Activated CD4-positive, CD25-positive, alpha-beta regulatory T cell treated with anti-CD3 and anti-CD28 coated beads, Interleukin-2, amount 50 U/mL, for 16 hours (primary cell): ENCODE data around the gene UGT1A8.
"Not testable (repeated sequence)": the region's sequence is repeated elsewhere in the genome, so short reads cannot be mapped to it uniquely, and the experiment has no call there.

Experiments
- DNase-seq: peaks from one replicate; pipeline ENCODE4 v3.0.0-alpha.2; 2020; ENCODE audit warnings: low read depth, low spot score

UGT1A8 gene

DNA sequence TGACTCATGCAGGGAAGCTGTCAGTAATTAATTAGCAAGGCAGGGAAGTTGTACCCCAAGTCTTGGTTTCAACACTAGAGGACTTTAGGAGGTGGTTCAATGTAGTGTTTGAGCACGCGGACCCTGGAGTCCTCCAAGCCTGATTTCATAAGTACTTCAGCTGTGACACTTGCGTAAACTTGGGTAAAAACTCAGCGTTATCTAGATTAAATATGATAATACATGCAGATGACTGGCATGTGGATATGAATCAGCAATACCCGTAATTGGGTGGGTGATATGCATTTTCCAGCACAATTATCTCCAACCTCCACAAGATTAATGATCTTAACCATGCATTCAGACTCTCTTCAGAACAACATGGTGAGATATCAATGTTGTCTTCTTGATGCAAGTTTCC lies 69.5 kb downstream of the UGT1A8 start:
- no peak for DNase-seq

DNA sequence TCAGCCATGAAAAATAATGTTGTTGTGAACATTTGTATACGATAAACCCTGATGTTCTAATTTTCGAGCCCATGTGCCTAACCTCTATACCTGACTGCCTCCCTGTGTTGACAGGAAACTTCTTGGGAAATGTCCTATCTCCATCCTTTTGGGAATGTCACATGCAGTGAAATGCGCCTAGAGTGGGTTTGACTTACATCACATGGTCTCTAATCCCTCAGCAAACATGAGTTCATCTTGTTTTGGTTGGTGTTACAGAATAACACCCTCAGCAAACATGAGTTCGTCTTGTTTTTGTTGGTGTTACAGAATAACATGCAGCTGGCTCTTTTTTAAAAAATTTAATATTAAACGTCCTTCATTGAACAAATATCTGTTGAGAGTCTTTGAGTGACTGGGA lies 70.9 kb downstream of the UGT1A8 start:
- DNase-seq = no peak

DNA sequence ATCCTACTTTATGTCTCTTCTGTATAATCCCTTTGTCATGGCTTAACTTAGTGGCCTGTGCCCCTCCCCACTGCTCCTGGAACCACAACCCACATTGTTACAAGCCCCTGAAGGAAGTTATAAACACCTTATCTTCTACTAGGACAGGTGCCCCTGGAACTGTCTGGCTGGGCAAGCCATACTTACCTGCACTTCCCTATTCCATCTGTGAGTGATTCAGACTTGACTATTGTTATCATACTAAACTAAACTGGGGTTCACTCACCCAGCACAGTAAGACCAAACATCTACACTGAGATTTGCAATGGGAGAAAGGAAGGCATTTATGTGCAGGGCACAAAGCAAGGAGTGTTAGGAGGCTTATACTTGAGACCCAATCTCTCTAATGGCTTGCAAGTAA lies 71.6 kb downstream of the UGT1A8 start:
- DNase-seq = no peak

DNA sequence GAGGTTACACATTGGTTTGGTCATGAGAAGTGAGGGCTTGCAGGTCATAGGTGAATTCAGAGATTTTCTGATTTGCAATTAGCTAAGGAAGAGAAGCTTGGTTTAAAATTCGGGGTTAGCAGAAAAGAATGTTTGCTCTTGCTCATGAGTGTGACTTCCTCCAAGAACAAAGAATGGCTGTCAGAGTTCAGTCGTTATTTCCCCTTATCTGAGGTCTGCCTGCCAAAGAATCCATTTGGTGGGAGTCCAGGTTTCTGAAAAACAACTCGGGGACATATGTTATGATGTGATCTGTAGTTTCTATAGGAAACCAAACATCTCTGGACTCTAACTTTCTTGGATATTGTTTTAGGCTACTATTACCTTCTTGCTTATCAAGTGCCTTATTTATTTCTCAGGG lies 72.1 kb downstream of the UGT1A8 start:
- DNase-seq = no peak

DNA sequence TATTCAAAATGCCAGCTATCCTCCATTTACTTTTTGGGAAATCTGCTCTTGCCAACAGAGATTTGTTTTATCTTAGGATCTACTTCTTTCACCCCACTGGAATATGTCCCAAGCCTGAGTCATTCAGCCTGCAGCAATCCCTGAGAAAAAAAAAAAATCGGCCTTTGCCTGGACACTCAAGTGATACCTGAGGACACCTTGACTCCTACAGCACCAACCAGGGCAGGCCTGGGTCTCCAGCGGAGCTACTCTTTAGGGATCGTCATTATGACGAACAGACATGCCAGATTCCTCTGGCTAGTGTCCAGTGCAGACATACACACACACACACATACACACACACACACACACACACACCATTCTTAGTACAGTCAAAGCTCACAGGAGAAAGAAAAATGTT lies 73.0 kb downstream of the UGT1A8 start:
- no peak for DNase-seq

DNA sequence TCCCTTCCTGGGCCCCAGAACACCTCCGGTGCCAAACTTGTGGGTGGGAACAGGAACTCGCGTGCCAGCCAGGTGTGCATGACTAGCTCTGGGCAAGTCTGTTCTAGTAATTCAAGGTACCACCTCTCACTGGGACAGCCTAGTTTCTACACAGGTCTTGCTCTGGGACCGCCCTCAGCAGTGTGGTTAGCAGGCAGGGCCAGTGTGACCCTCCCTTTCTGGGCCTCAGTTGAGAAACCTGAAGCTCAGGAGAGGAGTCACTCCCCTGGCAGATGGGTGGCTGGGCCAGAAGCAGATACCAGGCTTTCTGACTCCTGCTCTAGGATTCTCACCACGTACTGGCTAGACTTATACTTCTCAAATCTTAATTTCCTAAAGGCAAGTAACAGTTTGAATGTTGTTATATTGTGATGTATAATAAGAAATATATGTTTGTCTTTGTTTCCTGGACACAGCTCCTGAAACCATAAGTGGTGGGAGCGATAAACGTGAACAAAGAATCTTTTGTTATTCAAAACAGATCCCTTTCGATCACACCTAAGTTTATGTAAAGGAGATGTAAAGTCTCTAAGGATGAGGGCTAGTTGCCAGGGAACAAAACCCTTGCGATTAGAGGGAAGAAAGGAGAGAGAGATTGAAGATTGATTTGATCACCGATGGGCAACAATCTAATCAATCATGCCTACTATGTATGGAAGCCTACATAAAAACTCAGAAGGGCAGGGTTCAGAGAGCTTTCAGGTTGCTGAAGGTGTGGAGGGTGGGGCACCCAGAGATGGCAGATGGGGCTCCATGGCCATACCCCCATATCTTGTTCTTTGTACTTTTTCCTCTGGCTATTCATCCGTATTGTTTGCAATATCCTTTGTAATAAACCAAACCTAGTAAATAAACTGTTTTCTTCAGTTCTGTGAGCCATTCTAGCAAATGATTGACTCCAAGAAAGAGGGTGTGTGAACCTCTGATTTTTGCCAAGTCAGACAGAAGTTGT lies 74.3 kb downstream of the UGT1A8 start:
- no peak for DNase-seq

DNA sequence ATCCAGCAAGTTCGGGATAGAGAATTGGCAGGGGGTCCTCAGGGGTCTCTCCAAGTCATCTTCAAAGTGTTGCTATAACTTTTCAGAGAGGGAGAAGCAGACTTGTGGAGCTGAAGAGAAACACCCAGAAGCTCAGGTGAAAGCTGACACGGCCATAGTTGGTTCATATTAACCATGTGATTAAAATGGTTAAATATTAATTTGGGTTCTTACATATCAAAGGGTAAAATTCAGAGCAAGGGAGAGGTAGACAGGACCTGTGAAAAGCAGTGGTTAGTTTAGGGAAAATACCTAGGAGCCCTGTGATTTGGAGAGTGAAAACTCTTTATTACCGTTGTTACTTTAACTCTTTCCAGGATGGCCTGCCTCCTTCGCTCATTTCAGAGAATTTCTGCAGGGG lies 75.2 kb downstream of the UGT1A8 start, which contains the start of gene UGT1A6:
TSS of gene UGT1A6 (plus strand) at position 243 of the 400 bp plus-strand sequence. CDS start at position 358, 115 bp downstream.
- DNase-seq = no peak

DNA sequence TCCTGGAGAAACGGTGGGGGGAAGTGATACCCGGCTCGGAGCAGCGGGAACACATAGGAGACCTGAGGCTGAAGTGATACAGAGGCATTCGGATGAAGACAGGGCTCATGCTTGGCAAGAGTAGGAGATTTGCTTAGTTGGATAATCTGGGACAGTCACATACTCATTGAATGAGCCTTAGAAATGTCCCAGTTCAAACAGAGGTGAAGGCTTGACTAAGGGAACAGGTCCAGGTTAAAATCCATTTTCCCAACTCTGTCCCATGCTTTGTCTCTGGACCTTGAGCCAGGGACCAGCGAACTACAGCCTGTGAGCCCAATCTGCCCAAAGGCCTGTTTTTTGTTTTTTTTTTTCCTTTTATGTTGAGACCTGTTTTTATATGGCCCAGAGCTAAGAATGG lies 76.5 kb downstream of the UGT1A8 start:
- no peak for DNase-seq

DNA sequence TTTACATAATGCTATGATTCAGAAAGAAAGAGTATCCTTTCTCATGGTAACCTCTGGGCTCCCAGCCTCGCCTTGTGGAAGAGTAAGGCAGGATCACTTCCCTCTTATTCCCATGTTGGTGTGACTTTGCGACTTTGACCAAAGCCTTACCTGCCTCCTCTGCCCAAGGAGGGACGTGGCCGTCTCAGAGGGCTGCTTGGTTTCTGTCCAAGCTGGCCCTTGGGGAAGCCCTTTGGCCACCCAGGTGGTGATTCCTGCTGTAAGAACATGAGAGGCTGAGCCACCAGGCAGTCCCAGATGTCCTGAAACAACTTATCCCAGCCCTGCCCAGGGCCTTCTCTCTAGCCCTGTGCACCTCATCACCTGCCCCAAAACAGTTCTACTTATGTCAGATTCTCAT lies 81.3 kb downstream of the UGT1A8 start:
- DNase-seq = no peak

DNA sequence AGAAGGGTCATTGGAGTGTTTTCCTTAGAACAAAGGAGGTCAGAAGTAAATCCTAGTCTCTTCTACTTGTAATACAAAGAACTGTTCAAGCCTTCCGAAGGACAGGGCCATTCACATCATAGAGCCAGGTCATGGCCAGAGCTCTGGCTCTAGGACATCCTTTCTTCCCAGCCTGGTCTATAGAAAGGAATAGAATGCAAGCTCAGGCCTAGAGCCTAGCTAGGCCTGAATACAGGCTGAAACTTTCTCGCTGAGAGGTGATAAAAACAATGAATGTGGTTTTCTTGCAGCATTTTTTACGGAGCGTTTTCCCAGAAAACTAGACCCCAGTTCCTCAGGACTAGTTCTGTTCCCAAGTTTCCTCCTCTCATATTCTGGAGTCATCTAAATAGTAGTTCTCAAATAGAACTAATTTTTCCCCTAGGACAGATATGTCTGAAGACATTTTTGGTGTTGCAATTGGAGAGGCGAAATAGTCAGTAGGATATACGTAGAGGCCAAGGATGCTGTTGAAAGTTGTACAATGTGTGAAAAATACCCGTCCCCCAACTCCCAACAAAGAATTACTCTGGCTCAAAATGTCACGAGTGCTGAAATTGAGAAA lies 82.1 kb downstream of the UGT1A8 start:
- no peak for DNase-seq

DNA sequence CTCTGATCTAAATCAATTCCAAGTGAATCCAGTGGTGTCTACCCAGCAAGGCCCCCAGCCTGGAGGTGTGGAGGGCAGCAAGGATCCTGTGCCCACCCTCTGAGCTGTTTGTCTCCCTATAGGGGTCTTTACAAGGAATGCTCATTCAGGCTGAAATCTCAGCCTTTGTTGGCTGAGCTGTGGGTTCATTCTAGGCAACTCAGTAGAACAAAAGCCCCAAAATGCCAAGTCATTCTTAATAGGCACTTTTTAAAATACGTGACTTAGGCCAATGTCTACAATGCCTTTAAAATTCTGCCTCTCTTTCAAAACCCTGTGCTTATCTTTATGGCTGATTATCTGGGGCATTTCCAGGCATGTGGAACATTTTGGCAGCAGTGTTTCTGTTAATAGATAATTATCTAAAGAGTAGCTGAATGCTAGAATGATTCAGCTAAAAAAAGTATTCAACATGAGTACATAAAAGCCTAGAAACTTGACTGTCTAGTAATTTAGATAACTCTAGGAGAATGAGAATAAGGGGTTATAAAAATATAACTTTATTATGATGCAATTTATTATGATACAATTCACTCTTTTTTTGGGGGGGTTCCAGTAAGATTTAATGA lies 82.7 kb downstream of the UGT1A8 start:
- DNase-seq = no peak

DNA sequence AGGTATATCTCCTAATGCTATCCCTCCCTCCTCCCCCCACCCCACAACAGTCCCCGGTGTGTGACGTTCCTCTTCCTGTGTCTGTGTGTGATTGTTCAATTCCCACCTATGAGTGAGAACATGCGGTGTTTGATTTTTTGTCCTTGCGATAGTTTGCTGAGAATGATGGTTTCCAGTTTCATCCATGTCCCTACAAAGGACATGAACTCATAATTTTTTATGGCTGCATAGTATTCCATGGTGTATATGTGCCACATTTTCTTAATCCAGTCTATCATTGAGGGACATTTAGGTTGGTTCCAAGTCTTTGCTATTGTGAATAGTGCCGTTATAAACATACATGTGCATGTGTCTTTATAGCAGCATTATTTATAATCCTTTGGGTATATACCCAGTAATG lies 83.4 kb downstream of the UGT1A8 start:
- DNase-seq = not testable (repeated sequence)

DNA sequence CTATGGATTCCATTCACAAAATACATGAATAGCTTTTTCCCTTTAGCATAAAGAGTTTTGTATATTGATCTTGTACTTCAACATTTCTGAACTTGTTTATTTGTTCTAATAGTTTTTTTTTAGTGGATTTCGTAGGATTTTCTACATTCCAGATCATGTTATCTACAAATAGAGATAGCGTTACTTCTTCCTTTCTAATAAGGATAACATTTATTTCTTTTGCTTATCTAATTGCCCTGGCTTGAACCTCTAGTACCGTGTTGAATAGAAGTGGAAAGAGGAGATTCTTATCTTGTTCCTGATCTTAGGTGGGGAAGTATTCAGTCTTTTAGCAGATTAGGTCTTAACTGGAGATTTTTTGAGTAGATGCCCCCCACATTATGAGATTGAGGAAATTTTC lies 84.8 kb downstream of the UGT1A8 start:
- DNase-seq = no peak

DNA sequence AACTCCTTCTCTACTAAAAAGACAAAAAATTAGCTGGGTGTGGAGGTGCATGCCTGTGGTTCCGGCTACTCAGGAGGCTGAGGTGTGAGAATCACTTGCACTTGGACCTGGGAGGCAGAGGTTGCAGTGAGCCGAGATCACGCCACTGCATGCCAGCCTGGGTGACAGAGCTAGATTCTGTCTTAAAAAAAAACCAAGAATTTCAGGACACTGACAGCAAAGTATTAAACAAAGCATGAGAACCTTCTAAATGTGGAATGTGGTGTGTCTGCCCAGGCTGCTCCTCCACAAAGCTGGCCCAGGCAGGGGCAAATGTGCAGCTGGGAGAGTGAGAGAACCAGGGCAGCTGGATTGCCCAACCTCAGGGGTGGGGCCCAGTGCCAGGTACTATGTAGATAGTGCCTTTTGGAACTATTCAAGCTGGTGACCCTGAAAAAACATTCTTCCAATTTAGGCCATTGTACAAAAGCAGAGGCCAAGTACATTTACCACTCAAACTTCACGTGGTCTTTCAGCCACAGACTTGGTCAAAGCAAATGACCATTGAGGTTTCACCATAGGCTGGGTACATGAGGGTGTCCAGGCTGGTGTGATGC lies 88.6 kb downstream of the UGT1A8 start:
- DNase-seq = no peak

DNA sequence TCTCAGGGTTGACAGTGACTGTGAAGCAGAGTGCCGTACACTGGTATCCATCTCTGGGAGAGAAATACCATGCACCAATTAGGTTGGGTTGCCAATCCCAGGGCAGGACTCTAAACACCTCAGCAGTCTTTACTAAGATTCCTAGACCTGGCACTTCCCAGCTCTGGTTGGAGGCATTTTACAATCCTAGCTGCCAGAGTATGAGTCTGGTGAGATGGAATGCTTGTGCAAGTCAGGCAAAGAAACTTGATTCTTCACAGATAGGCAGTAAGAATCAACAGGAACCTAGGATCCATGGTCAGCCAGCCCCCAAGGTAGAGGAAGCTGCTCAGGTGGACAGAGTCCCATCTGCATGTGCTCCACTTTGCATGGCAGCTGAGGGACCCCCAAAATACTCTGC lies 89.3 kb downstream of the UGT1A8 start:
- DNase-seq = no peak

DNA sequence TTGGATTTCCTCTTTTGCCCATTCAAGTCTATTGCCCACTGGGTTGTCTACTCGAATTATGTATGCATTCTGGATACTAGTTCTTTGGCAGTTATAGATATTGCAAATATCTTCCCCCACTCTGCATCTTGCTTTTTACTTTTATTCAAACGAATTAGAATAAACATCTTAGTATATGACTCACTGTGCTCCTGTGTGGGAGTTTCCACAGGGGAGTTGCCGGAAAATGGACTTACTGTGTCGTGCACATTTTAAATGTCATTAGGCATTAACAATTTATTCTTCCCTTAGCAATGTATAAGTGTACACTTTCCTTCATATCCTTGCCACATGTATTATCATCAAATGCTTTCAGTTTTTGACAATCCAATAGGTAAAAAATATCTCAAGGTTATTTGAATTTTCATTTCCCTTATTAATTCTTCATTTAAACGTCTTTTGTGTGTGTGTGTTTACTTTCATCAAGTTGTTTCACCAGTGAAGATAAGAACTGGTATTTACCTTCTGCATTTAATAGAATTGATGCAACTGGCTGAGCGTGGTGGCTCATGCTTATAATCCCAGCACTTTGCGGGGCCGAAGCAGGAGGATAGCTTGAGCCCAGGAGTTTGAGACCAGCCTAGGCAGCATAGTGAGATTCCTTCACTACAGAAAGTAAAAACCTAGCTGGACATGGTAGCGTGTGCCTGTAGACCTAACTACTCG lies 90.7 kb downstream of the UGT1A8 start:
- no peak for DNase-seq

DNA sequence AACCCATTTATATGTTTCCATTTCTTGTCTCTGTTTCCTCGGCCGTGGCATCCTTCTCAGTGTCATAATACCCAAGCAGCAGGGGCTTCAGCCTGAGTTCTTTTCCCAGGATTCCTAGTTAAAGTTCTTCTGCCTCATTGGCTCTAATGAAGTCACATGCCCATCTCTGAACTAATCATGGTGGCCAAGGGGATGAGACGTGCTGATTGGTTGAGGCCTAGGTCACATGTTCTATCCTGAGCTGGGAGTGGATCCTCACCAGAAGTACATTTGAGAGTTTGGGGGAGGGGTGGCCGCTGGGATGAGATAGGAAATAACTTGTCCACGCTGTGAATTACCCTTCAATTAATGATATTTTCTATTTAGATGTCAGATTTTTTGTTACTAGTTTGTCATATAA lies 91.5 kb downstream of the UGT1A8 start:
- no peak for DNase-seq

DNA sequence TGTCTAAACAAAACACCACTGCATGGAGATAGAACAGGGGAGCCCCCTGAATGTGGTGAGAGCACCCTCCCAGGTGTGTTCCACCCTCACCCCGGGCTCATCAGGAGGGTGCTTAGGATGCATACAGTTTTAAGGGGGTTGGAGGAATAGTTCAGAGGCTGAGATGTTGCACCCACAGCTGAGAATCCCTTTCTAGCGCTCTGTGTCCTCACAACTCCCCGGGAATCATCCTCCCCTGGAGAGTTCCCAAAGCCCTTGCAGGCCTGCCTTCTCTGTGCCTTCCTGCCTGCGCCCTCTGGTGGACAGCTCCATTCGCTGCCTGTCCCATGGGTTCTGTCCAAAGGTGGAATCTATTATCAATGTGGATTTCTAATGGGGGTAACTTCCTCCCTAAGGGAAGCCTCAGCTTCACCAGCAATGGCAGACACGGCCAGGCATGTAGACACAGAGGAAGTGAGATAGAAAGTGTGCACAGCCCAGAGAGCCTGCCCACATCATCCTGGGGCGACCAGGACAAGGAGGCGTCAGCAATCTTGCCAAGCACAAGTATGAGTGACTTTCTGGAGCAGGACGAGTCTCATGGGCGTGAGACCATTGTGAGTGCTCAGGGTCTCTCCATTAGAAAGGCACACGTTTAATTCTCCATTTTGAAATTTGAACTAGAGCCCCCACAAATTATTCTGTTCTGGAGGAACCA lies 94.0 kb downstream of the UGT1A8 start:
- peak; percentile 39 for DNase-seq

DNA sequence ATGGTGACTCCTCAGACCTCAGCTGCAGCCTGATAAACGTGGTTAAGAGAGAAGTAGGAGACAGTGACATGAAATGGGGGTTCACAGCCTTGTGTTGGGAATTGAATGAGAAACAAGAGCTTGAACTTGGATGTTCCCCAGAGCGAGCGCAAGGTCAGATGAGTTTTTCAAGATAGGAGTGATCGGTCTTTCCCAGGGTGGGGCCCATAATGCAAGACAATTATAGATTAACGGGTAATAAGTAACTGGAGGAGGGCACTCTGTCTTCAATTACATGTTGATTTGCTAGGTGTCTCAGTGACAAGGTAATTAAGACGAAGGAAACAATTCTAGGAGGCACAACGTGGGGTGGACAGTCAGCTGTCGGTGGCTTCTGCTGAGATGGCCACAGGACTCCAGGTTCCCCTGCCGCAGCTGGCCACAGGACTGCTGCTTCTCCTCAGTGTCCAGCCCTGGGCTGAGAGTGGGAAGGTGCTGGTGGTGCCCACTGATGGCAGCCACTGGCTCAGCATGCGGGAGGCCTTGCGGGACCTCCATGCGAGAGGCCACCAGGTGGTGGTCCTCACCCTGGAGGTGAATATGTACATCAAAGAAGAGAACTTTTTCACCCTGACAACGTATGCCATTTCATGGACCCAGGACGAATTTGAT lies 95.3 kb downstream of the UGT1A8 start, which contains the start of gene UGT1A5:
TSS of gene UGT1A5 (plus strand) at position 297 of the 651 bp plus-strand sequence. CDS start at position 382, 85 bp downstream.
- DNase-seq = no peak

DNA sequence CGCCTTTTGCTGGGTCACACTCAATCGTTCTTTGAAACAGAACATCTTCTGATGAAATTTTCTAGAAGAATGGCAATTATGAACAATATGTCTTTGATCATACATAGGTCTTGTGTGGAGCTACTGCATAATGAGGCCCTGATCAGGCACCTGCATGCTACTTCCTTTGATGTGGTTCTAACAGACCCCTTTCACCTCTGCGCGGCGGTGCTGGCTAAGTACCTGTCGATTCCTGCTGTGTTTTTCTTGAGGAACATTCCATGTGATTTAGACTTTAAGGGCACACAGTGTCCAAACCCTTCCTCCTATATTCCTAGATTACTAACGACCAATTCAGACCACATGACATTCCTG lies 95.8 kb downstream of the UGT1A8 start:
- no peak for DNase-seq
